GM21360 (cell line): Measurements from ENCODE around the gene FGF3.

Source experiments
- ATAC-seq: cut with Tn5 transposase; IDR thresholded peaks from one replicate; pipeline ENCODE4 v1.9.1; 2021; ENCODE audit warnings: mild to moderate bottlenecking, moderate library complexity; ENCODE audit not compliant: unreplicated experiment

The FGF3 gene

DNA sequence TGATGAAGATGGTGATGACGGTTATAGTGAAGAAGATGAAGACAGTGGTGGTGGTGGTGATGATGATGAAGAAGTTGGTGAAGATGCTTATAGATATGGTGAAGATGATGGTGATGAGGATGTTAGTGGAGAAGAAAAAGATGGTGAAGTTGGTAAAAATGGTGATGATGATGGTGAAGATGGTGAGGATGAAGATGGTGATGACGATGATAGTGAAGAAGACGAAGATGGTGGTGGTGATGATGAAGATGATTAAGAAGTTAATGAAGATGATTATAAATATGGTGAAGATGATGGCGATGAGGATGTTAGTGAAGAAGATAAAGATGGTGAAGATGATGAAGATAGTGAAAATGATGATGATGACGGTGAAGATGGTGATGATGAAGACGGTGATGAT, 25.2 kb upstream of the FGF3 start:
- ATAC-seq: no peak

GRCh38 chr11:69843529-69843921, 24.3 kb upstream of the FGF3 start:
- no peak for ATAC-seq

GRCh38 chr11:69842746-69843528, 23.7 kb upstream of the FGF3 start:
- no peak for ATAC-seq

DNA sequence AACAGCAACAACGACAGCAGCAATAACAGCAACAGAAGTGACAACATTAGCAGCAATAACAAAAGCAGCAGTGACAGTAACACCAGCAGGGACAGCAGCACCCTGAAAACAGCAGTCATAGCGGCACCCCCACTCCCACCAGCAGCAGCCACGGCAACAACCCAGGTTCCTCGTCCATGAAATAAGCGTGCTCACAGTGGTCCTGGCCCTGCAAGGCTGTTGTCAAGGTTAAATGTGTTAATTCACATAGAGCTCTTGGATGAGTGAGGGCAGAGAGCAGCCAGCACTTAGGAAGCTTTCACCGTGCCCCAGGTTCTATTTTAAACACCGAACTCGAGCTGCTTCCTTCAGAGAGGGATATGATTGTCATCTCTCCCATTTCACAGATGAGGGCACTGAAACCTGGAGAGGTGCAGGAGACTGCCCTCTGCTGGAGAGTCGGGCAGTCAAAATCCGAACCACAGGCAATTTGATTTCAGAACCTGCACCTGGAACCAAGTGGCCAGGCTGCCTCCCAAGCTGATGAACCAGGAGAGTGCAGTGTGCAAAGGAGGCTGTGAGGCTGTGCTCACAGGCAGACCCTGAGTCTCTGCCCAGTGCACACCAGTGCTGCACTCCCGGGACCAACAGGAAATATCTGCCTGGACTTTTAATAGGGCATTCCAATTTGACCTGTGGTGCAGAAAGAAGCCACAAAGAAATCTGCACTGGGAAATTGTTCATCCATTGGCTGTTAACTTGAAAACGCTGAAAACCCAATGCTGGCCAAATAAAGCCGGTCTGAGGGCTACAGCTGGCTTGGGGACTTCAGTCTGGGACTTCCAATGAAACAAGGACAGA, 22.9 kb upstream of the FGF3 start:
- no peak for ATAC-seq

DNA sequence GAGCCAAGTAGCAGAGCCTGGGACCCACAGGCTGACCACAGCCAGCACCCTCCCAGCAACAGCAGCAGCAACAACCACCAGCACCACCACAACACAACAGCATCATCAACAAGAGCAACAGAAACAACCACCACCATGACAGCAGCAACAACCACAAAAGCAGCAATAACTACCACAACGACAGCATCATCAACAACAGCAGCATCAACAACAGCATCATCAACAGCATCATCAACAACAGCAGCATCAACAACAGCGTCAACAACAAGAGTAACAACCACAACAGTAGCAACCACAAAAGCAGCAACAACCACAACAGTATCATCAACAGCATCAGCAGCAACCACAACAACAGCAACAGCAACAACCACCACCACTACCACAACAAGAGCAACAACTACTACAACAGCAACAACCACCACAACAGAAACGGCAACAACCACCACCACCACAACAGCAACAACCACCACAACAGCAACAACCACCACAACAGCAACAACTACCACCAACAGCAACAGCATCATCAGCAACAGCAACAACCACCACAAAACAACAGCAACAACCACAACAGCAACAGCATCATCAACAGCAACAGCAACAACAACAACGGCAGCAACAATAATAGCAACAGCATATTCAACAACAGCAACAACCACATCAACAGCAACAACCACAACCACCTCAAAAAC, 22.1 kb upstream of the FGF3 start:
- no peak for ATAC-seq

DNA sequence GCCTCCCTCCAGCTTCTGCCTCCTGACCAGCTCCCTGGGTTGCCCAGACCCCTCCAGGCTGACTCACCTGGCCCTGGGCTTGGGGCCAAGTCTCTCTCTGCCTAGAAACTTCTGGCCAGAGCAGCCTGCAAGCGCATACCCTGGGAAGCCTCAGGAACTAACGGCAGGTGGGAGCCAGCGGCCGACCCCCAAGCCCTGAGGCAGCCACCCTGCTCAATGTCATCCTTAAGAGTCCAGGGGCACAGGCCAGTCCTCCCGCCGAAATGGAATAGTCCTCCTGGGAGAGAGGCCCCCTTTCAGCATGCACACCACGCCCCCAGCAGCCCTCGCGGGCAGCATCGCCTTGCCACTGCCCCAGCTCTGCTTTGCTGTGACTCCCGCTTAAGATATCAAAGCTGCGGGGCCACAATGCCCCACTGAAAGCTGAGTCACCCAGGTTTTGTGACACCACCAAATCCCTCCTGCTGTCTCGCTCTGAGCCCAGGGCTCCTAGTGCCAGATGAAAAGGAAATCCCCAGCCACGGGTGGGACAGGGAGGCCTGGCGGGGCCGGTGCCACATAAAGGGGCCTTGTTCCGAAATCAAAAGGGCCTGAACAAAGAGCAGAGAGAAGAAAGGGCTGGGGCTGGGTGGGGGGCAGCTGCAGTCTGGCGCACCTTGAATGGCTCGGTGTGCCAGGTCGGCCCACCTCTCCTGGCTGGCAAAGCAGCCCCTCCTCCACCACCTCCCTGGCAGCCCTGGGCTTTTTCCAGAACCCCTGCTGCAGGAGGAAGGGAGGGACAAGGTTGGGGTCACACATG, 21.4 kb upstream of the FGF3 start:
- ATAC-seq: no peak

DNA sequence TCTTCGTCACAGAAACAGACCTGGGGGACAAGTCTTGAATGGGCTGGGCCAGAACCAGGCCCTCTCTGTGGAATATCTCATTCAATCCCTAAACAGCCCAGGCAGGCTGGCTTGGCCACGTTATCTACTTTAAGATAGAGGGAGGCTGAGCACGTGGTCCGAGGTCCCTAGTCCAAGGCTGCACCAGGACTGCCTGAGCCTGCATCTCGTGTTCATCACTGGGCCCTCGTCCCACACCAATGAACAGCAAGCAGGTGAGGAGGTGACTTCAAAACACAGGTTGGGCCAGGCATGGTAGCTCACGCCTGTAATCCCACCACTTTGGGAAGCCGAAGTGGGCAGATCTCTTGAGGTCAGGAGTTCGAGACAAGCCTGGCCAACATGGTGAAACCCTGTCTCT, 20.3 kb upstream of the FGF3 start:
- ATAC-seq: no peak

- ATAC-seq: no peak
Measured at GRCh38 chr11:69837791-69838190, 18.6 kb upstream of the FGF3 start.

DNA sequence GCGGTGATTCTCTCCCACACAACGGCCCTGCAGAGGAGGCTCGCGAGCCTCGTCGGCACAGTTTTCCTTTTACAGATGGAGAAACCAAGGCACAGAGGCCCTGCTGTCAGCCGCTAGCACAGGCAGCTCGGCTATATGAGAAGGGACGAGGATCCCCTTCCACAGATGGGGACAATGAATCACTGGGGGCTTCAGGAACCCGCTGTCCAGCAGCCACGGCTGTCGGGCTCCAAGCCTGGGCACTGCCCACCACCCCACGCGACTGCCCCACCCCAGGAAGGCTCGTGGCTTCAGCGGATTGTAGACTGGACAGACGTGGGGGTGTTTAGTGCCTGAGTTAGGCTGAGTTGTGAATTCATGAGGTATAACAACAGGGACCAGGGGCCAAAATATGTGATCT, 17.2 kb upstream of the FGF3 start:
- ATAC-seq: no peak

- no peak for ATAC-seq
Measured at GRCh38 chr11:69834811-69835800, 15.9 kb upstream of the FGF3 start.

DNA sequence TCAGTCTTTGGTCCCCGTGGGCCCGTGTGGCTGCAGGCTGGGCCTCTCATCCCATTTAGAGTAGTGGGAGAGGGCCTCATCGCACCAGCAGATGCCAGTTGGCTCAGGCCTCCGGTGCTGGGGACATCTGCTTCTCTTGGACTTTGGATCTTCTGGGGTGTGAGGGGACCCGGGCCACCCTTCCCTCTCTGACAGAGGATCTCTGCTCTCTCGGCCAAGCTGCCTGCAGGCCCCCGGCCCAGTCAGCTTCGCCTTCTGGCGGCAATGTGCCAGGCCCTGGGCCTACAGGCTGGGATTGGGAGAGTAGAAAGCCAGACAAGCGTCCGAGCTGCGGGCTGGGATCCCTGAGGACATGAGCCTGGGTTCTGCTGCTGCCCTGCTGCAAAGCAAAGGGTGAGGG, 15.0 kb upstream of the FGF3 start:
- ATAC-seq: no peak

GRCh38 chr11:69832561-69833413, 13.6 kb upstream of the FGF3 start:
- no peak for ATAC-seq

GRCh38 chr11:69831985-69832384, 12.8 kb upstream of the FGF3 start:
- no peak for ATAC-seq

DNA sequence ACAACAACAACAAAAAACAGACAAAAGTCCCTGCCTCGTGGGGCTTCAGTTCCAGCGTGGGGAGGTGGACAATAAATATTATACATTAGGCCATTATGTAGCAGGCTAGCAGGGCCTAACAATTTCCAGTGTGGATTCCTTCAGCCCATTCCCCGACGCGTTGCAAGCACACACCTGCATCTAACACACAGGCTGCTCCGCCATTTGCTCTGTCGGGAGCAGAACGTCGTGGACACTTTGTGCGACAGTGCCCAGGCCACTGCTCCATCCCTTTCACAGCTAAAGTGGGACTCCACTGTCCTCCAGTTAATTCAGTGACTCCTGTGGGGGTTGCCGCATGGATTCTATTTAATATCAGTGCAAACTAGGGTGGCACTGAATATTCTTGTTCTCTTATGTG, 10.9 kb upstream of the FGF3 start:
- no peak for ATAC-seq

DNA sequence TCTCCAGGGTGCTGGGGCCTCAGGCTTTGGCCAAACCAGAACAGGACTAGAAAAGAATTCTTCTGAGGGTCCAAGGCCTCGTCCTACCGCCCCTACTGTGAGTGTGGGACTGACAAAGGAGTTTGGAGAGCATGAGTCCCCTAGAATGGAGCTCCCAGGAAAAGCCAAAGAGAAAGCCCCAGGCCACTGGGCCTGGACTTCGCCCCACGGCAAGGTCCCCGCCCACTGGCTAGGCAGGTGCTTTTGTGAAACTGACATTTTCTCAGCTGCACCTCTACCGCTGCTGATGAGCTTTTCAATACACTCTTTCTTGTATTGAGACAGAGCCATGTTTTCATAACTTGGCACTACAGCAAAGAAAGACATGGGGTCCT, 9.7 kb upstream of the FGF3 start:
- ATAC-seq: no peak

- no peak for ATAC-seq
Measured at GRCh38 chr11:69828276-69828970, 9.2 kb upstream of the FGF3 start.

GRCh38 chr11:69826773-69827172, 7.6 kb upstream of the FGF3 start:
- no peak for ATAC-seq

GRCh38 chr11:69825941-69826340, 6.7 kb upstream of the FGF3 start:
- ATAC-seq: no peak
